Measurements from ENCODE around the gene MYO18A. TPM values are rescaled to one million over a fixed set of nuclear protein-coding genes. Genes with fewer than 3 reads are reported as not detected.

MYO18A gene
- total RNA-seq, 1 donor = 78.3 TPM

DNA sequence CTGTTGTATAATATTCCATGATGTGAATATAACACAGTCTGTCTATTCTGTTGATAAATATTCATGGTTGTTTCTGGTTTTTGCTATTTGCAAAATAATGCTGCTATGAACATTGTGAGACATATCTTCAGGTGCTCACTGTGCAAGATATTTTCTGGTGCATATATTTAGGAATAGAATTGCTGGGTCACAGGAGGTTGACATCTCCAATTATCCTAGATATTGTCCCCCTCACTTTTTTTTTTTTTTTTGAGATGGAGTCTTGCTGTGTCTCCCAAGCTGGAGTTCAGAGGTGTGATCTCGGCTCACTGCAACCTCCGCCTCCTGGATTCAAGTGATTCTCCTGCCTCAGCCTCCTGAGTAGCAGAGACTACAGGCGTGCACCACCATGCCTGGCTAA is 14.5 kb upstream of the MYO18A start:
- no peak overlapping the region for H3K4me3 ChIP-seq (ENCODE audit: low read depth, low read length)
- TF ChIP-seq, protein P1, sequence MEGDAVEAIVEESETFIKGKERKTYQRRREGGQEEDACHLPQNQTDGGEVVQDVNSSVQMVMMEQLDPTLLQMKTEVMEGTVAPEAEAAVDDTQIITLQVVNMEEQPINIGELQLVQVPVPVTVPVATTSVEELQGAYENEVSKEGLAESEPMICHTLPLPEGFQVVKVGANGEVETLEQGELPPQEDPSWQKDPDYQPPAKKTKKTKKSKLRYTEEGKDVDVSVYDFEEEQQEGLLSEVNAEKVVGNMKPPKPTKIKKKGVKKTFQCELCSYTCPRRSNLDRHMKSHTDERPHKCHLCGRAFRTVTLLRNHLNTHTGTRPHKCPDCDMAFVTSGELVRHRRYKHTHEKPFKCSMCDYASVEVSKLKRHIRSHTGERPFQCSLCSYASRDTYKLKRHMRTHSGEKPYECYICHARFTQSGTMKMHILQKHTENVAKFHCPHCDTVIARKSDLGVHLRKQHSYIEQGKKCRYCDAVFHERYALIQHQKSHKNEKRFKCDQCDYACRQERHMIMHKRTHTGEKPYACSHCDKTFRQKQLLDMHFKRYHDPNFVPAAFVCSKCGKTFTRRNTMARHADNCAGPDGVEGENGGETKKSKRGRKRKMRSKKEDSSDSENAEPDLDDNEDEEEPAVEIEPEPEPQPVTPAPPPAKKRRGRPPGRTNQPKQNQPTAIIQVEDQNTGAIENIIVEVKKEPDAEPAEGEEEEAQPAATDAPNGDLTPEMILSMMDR (IDR thresholded peaks at IDR 0.05; ENCODE audit: insufficient read depth, low read length) = no peak
- no peak for DNase-seq (ENCODE audit: low read depth)

DNA sequence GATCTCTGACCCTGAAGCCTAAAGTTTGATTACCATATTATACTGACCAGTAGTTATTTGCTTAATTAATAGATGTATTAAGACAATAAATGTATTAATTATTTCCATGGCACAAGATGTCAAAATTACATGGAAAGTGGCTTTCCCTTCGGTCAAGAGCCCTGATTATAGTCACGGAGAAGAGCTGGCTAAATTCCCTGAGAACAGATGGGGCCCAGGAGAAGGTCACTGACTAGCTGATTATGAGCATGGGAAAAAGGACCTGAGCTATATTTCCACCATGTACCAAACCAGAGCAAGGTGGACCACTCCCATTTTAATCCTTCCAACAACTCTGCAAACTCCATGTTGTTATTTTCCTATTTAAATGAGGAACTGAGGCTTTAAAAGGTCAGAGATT is 12.9 kb upstream of the MYO18A start:
- DNase-seq (ENCODE audit: low read depth) = no peak
- TF ChIP-seq, protein P1 (IDR thresholded peaks at IDR 0.05; ENCODE audit: insufficient read depth, low read length) = no peak
- H3K4me3 ChIP-seq (ENCODE audit: low read depth, low read length) = no peak overlapping the region

DNA sequence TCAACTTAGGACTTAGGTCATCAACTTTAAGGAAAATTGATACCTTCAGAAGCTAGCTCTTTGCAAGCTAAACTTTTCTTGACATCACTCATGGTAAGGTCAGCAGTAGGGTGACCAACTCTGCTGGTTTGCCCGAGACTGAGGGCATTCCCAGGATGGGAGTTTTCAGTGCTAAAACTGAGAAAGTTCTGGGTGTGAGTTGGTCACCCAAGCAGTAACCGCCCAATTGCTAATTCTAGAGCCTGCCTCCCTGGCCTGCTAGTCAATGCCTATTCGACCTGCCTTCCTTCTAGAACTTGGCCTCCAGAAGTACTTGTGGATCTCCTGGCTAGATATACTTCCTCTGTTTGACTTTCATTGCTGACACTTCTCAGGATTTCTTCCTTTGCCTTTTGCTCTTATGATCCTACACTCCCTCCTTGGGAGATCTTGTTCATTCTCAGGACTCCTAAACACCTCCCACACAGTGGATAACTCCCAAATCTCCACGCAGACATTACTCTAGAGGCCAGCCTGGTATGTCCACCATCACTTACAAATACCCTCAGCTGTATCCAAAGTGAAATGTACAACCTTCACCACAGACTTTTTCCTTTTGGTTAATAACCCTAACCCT is 10.5 kb upstream of the MYO18A start:
- DNase-seq (ENCODE audit: low read depth) = no peak
- no peak overlapping the region for H3K4me3 ChIP-seq (ENCODE audit: low read depth, low read length)
- TF ChIP-seq, protein P1 (IDR thresholded peaks at IDR 0.05; ENCODE audit: insufficient read depth, low read length) = no peak

DNA sequence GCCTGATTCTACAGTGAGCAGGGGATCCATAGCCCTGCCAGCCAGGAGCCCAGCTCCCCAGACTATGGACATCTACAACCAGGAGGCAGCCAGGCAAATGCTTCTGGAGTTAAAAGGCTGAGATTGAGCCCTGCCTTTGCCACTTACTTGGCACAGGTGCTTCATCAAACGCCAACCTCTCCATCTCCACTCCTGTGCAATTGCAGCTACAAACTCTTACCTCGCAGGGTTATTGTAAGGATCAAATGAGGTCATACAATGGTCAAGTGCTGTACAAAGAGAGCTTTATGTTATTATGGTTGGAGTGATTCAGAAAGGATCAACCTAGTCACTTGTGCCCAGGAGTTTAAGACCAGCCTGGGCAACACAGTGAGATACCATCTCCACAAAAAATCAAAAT is 9.8 kb upstream of the MYO18A start:
- no peak for DNase-seq (ENCODE audit: low read depth)
- TF ChIP-seq, protein P1 (IDR thresholded peaks at IDR 0.05; ENCODE audit: insufficient read depth, low read length) = no peak

DNA sequence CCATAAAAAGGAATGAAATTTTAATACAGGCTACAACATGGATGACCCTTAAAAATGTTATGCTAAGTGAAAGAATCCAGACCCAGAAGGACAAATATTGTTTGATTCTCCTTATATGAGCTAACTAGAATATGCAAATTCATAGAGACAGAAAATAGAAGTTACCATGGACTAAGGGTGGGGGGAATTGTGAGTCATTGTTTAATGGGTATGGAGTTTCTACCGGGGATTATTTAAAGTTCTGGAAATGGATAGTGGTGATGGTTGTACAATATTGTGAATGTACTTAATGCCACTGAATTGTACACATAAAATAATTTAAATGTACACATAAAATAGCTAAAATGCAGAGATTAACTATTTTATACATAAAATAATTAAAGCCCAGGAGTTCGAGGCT is 9.2 kb upstream of the MYO18A start:
- TF ChIP-seq, protein P1 (IDR thresholded peaks at IDR 0.05; ENCODE audit: insufficient read depth, low read length) = no peak
- H3K4me3 ChIP-seq (ENCODE audit: low read depth, low read length) = no peak overlapping the region
- DNase-seq (ENCODE audit: low read depth) = no peak

More for the DNA sequence above, 9.8 kb upstream of the MYO18A start:
- no peak overlapping the region for H3K4me3 ChIP-seq (ENCODE audit: low read depth, low read length)

DNA sequence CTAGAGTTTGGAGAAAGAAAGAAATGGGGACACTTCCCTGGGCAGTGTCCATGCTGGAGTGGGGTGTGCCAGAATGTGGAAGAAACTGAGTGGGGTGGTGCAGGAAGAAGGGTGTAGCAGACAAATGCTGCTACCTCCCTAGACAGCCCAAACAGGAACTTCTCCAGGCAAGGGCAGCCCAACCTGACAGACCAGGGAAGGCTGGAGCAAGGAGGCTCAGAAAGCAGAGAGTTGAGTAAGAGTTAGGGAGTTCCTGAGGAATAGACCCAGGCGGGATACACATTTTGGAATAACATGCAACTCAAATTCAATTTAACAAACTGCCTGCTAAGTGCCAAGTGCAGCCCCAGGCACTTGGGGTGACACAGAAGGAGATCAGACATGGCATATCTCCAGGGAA is 1.0 kb upstream of the MYO18A start:
- DNase-seq (ENCODE audit: low read depth) = no peak
- H3K4me3 ChIP-seq (ENCODE audit: low read depth, low read length) = no peak overlapping the region
- TF ChIP-seq, protein P1 (IDR thresholded peaks at IDR 0.05; ENCODE audit: insufficient read depth, low read length) = no peak

DNA sequence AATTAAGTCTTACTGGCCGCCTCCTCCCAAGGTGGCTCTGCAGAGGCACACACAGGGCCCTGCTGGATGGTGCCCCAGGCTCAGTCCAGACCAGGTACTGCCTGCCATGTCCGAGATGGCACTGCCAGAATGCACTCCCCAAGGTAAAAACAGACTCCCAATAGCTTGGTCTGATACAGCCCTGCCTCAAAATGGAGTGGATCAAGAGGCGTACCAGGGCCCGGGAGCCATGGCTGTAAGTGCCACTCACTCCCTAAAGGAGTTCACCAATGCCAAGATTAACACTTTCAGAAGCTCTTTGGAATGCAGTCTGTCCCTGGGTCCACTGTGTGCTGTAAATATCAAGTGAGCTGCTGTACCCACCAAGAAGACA is 576 bp upstream of the MYO18A start:
- peak overlapping the region; percentile 69 for H3K4me3 ChIP-seq (ENCODE audit: low read depth, low read length)
- TF ChIP-seq, protein P1 (IDR thresholded peaks at IDR 0.05; ENCODE audit: insufficient read depth, low read length) = peak; percentile 25
- DNase-seq (ENCODE audit: low read depth) = no peak
